Activated B cell treated with CpG ODN at 0.5 μM for 24 hours (primary cell): ENCODE measurements around the gene MARS1. TPM values are rescaled to one million over a fixed set of nuclear protein-coding genes. Genes with fewer than 3 reads are reported as not detected.
A peak's percentile ranks its signal among the peaks of the same experiment; 100 is the strongest.
"Not testable (repeated sequence)": the region's sequence is repeated elsewhere in the genome, so short reads cannot be mapped to it uniquely, and the experiment has no call there.

Source experiments
- ATAC-seq: fragments of 200-7000 bp; cut with Tn5 transposase; one replicate; pipeline ENCODE4 v1.10.0; 2021; ENCODE audit warnings: low read depth, mild to moderate bottlenecking, moderate library complexity
- CTCF ChIA-PET: fragments of 350-600 bp; sonication (Branson Sonifier 250); formaldehyde crosslinking; loops from one replicate; lab custom pipeline; 2021; ENCODE audit warnings: antibody characterized with exemption; lab: Charles Lee
- POLR2A ChIA-PET: fragments of 350-600 bp; sonication (Branson Sonifier 250); formaldehyde crosslinking; loops from one replicate; lab custom pipeline; 2021; ENCODE audit warnings: antibody characterized with exemption; lab: Charles Lee
- DNase-seq: peaks from one replicate; pipeline ENCODE4 v3.0.0; 2022
- H3K27ac Mint-ChIP-seq: one replicate; pipeline ENCODE4 v1.8.0; 2020; ENCODE audit warnings: mixed read lengths
- H3K27me3 Mint-ChIP-seq: one replicate; pipeline ENCODE4 v1.8.0; 2021; ENCODE audit warnings: mixed read lengths
- H3K36me3 Mint-ChIP-seq: one replicate; pipeline ENCODE4 v1.8.0; 2021; ENCODE audit warnings: low read depth, mixed read lengths
- H3K4me1 Mint-ChIP-seq: one replicate; pipeline ENCODE4 v1.8.0; 2021; ENCODE audit warnings: mixed read lengths
- H3K4me3 Mint-ChIP-seq: one replicate; pipeline ENCODE4 v1.8.0; 2020; ENCODE audit warnings: mild to moderate bottlenecking, mixed read lengths
- H3K9me3 Mint-ChIP-seq: one replicate; pipeline ENCODE4 v1.8.0; 2020; ENCODE audit warnings: mixed read lengths
- intact Hi-C: fragments of 100-400 bp; cut with micrococcal nuclease; formaldehyde crosslinking; loops from one replicate; pipeline ENCODE4 v1.15.1; 2024
- total RNA-seq: library from RNA; stranded (reverse); gene quantifications from 2 replicates; pipeline ENCODE4 v1.2.3, GENCODE V29; 2022
- TF ChIP-seq, protein P1 (sequence below): fragments of 200-600 bp; IDR thresholded peaks from one replicate; pipeline ENCODE4 v1.8.0; 2022; ENCODE audit warnings: antibody characterized with exemption, mild to moderate bottlenecking

The MARS1 gene
- total RNA-seq, result 368 and 425 TPM in 2 replicates

DNA sequence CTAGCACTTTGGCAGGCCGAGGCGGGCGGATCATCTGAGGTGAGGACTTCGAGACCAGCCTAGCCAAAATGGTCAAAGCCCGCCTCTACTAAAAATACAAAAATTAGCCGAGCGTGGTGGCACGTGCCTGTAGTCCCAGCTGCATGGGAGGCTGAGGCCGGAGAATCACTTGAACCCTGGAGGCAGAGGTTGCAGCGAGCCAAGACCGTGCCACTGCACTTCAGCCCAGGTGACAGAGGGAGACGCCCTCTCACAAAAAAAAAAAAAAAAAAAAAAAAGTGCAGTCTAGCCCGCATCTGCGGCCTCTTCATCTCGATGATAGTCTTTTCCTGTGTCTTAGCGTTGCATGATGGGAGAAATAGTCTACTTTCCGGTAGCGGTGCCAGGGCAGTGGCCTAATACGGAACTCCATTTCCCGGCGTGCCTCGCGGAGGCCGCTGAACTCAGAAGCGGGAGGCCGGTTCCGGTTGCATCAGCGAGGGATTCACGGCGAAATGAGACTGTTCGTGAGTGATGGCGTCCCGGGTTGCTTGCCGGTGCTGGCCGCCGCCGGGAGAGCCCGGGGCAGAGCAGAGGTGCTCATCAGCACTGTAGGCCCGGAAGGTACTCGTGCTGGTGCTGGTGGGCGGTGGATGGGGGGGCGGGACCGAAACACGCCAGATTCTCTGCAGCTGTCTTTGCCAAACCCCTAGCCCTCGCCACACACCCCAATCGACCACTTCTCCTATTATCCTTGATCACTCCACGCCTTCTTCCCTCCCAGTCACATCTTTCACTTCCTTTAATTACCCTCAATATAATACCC is at the start of gene MARS1:
TSS of gene MARS1 (plus strand) at position 472 of the 805 bp plus-strand sequence. CDS start at position 495, 23 bp downstream.
- CTCF ChIA-PET, result interaction anchor here (1.2 to 1.8 kb wide), 2 partner anchors 28 to 29 kb away, joined by 4 to 7 read pairs; partner anchors contain the start of gene GLI1
- H3K4me3 Mint-ChIP-seq, result peak within 1 kb of the TSS; percentile 97
- peaks cover 41% of the 10 kb centered on the region for H3K4me1 Mint-ChIP-seq
- no peaks in the 10 kb centered on the region for H3K9me3 Mint-ChIP-seq
- H3K27me3 Mint-ChIP-seq, result no peaks in the 10 kb centered on the region
- POLR2A ChIA-PET, result interaction anchor here (0.6 to 3.1 kb wide), 11 partner anchors 10 to 380 kb away, joined by 3 to 19 read pairs (median 3); partner anchors contain the start of genes DDIT3 and GLI1
- ATAC-seq (peak; percentile 97), DNase-seq (peak; percentile 83)
- peak within 1 kb of the TSS; percentile 97 for H3K27ac Mint-ChIP-seq
- intact Hi-C loops, result loop anchor here (1.0 to 5.0 kb wide), 6 partner anchors 8 to 257 kb away; partner anchors contain the start of genes ARHGAP9, DCTN2, DDIT3 and GLI1
- TF ChIP-seq, protein P1, sequence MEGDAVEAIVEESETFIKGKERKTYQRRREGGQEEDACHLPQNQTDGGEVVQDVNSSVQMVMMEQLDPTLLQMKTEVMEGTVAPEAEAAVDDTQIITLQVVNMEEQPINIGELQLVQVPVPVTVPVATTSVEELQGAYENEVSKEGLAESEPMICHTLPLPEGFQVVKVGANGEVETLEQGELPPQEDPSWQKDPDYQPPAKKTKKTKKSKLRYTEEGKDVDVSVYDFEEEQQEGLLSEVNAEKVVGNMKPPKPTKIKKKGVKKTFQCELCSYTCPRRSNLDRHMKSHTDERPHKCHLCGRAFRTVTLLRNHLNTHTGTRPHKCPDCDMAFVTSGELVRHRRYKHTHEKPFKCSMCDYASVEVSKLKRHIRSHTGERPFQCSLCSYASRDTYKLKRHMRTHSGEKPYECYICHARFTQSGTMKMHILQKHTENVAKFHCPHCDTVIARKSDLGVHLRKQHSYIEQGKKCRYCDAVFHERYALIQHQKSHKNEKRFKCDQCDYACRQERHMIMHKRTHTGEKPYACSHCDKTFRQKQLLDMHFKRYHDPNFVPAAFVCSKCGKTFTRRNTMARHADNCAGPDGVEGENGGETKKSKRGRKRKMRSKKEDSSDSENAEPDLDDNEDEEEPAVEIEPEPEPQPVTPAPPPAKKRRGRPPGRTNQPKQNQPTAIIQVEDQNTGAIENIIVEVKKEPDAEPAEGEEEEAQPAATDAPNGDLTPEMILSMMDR, result no peak
- H3K36me3 Mint-ChIP-seq, result peaks cover 50% of the 10 kb centered on the region

DNA sequence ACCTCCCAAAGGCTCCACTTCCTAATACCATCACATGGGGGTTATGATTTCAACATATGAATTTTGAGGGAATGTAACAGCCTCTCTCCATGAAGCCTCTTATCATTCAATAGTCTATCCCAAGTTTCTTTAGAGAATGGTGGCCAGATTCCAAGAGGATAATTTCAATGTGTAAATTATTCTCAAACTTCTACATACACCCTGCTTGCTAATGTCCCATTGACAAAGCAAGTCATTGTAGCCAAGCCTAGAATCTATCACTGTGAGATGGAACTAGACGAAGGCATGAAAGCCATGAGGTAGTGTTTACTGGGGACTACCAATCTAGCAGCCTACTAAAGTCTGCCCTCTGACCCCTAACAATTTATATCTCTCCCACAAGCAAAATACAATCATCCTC is 49.5 kb upstream of the MARS1 start:
- Mint-ChIP-seq H3K27me3 (peaks cover 3% of the 10 kb centered on the region), H3K36me3 (no peaks in the 10 kb centered on the region), H3K9me3 (peaks cover 5% of the 10 kb centered on the region), H3K4me1 (no peaks in the 10 kb centered on the region), H3K27ac (no peak overlapping the region), H3K4me3 (no peak overlapping the region)
- ATAC-seq (no peak), DNase-seq (no peak)
- POLR2A ChIA-PET, result interaction anchor here (0.6 kb wide), 1 partner anchor 1273 kb away, joined by 3 read pairs; no protein-coding TSS in a partner anchor
- TF ChIP-seq, protein P1, result no peak
- intact Hi-C loops, result loop anchor here (10.0 kb wide), 1 partner anchor 754 kb away; the partner anchor contains the start of gene PTGES3
- CTCF ChIA-PET, result no interaction called here

DNA sequence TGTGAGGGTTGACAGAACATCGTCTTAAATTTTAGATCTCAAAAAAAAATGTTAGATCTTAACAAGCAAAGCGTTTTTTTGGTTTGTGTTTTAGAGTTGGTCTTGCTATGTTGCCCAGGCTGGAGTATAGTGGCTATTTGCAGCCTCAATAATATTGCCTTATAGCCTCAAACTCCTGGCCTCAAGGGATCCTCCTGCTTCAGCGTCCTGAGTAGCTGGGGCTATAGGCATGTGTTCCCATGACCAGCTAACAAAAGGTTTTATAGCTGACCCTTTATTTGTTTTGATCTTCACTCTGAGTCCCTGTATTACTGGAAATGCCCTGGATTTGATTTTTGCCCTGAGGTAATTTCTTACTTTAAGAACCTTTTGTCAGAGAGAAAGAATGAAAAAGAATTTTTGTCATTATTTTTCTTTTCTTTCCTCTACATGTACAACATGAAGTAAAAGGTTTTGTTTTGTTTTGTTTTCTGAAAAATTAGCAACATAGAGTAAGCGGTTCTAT is 48.1 kb upstream of the MARS1 start:
- intact Hi-C loops, result loop anchor here (10.0 kb wide), 1 partner anchor 755 kb away; the partner anchor contains the start of gene PTGES3
- Mint-ChIP-seq H3K9me3 (peaks cover 5% of the 10 kb centered on the region), H3K27me3 (peaks cover 3% of the 10 kb centered on the region), H3K4me3 (no peak overlapping the region), H3K4me1 (no peaks in the 10 kb centered on the region), H3K27ac (no peak overlapping the region), H3K36me3 (no peaks in the 10 kb centered on the region)
- TF ChIP-seq, protein P1, result no peak
- ATAC-seq, result no peak
- no peak for DNase-seq
- CTCF ChIA-PET, result interaction anchor here (0.6 to 0.7 kb wide), 2 partner anchors 12 to 22 kb away, joined by 3 read pairs; no protein-coding TSS in a partner anchor
- POLR2A ChIA-PET, result interaction anchor here (0.7 kb wide), 1 partner anchor 21 kb away, joined by 7 read pairs; no protein-coding TSS in a partner anchor

DNA sequence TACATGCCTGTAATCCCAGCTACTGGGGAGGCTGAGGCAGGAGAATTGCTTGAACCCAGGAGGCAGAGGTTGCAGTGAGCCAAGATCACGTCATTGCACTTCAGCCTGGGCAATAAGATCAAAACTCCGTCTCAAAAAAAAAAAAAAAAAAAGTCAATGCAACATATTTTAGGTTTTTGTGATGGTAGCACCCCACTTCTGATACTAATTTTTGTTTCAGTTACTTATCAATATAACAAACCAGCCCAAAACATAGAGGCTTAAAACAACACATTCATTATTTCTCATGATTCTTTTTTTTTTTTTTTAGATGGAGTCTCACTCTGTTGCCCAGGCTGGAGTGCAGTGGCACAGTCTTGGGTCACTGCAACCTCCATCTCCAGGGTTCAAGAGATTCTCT is 46.5 kb upstream of the MARS1 start:
- H3K27ac Mint-ChIP-seq, H3K27me3 Mint-ChIP-seq, ATAC-seq, CTCF ChIA-PET, DNase-seq, POLR2A ChIA-PET, H3K36me3 Mint-ChIP-seq, intact Hi-C loops, H3K9me3 Mint-ChIP-seq, H3K4me1 Mint-ChIP-seq, H3K4me3 Mint-ChIP-seq: not testable (repeated sequence)

DNA sequence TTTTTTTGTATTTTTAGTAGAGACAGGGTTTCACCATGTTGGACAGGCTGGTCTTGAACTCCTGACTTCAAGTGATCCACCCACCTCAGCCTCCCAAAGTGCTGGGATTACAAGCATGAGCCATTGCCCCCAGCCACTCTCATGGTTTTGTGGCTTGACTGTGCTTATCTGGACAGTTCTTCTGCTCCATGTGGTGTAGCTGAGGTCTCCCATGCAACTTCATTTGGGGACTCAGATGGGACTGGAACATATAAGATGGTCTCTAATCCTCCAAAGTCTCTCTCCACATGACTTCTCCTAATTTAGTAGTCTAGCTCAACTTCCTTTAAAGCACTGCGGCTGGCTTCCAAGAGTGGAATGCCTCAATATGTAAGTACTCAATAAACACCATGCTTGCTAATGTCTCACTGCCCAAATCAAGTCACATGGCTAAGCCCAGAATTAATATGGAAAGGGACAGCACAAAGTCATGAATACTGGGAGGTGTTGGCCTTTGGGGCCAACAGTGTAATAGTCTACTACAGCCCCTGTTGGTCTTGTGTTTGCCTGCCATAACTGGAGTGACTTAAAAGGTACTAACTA is 45.9 kb upstream of the MARS1 start:
- Mint-ChIP-seq H3K27ac (no peak overlapping the region), H3K4me1 (peaks cover 5% of the 10 kb centered on the region)
- ATAC-seq, result no peak

DNA sequence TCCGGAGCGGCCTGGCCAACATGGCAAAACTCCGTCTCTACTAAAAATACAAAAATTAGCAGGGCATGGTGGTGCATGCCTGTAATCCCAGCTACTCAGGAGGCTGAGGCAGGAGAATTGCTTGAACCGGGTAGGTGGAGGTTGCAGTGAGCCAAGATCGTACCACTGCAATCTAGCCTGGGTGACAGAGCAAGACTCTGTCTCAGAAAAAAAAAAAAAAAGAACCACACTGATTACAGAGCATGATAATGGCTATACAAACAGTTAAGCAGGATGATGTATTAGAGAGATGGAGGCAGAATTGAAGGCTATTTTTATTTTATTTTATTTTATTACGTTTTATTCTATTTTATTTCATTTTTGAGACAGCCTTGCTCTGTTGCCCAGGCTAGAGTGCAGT is 43.5 kb upstream of the MARS1 start:
- intact Hi-C loops, H3K27ac Mint-ChIP-seq, DNase-seq, H3K4me3 Mint-ChIP-seq, H3K4me1 Mint-ChIP-seq, H3K36me3 Mint-ChIP-seq, H3K27me3 Mint-ChIP-seq, ATAC-seq, H3K9me3 Mint-ChIP-seq: not testable (repeated sequence)
- POLR2A ChIA-PET, result interaction anchor here (0.6 kb wide), 1 partner anchor 231 kb away, joined by 3 read pairs; no protein-coding TSS in a partner anchor
- CTCF ChIA-PET, result interaction anchor here (0.7 kb wide), 1 partner anchor 179 kb away, joined by 4 read pairs; no protein-coding TSS in a partner anchor

More for the DNA sequence above, 45.9 kb upstream of the MARS1 start:
- peaks cover 5% of the 10 kb centered on the region for H3K9me3 Mint-ChIP-seq
- intact Hi-C loops, result no loop called here
- H3K27me3 Mint-ChIP-seq, result peaks cover 3% of the 10 kb centered on the region
- no peak for DNase-seq
- TF ChIP-seq, protein P1, result no peak
- H3K4me3 Mint-ChIP-seq, result no peak overlapping the region
- ChIA-PET CTCF (no interaction called here), POLR2A (no interaction called here)
- no peaks in the 10 kb centered on the region for H3K36me3 Mint-ChIP-seq
